Kasumi-1 (cell line): ENCODE results near the gene CAPNS1.
"Not testable (repeated sequence)": the region's sequence is repeated elsewhere in the genome, so short reads cannot be mapped to it uniquely, and the experiment has no call there.

ENCODE experiments used
- DNase-seq, 2 experiments: peaks; one replicate each; lab custom pipeline; 2025; lab: John Stamatoyannopoulos, UW

Gene CAPNS1

GRCh38 chr19:36151144-36152018, 11.5 kb downstream of the CAPNS1 start:
- DNase-seq: no peak

- DNase-seq: no peak
Observed at GRCh38 chr19:36152019-36152351, 12.1 kb downstream of the CAPNS1 start.

- no peak for DNase-seq
Observed at GRCh38 chr19:36152352-36153091, 12.7 kb downstream of the CAPNS1 start, which contains the start of gene COX7A1. Gene COX7A1, minus strand, starts transcription at chr19:36152447. Its CDS starts 40 bp downstream, at chr19:36152407.

GRCh38 chr19:36153126-36153525, 13.3 kb downstream of the CAPNS1 start:
- DNase-seq: no peak

- DNase-seq: no peak
Observed at GRCh38 chr19:36160821-36161596, 21.1 kb downstream of the CAPNS1 start.

GRCh38 chr19:36163813-36164212, 23.9 kb downstream of the CAPNS1 start:
- no peak for DNase-seq

- DNase-seq: no peak
Observed at GRCh38 chr19:36169084-36169760, 29.4 kb downstream of the CAPNS1 start.

- DNase-seq: no peak
Observed at GRCh38 chr19:36172852-36173251, 33.0 kb downstream of the CAPNS1 start.

- not testable (repeated sequence) for DNase-seq
Observed at GRCh38 chr19:36173846-36174245, 34.0 kb downstream of the CAPNS1 start.

GRCh38 chr19:36179077-36179476, 39.2 kb downstream of the CAPNS1 start:
- not testable (repeated sequence) for DNase-seq

- DNase-seq: no peak
Observed at GRCh38 chr19:36182612-36183244, 42.9 kb downstream of the CAPNS1 start.

- no peak for DNase-seq
Observed at GRCh38 chr19:36183245-36183628, 43.4 kb downstream of the CAPNS1 start.

- DNase-seq: not testable (repeated sequence)
Observed at GRCh38 chr19:36186722-36187121, 46.9 kb downstream of the CAPNS1 start.

GRCh38 chr19:36196249-36196648, 56.4 kb downstream of the CAPNS1 start:
- DNase-seq: no peak

GRCh38 chr19:36198119-36198518, 58.3 kb downstream of the CAPNS1 start:
- no peak for DNase-seq
